Stimulated activated CD4-positive, alpha-beta T cell treated with anti-CD3 and anti-CD28 coated beads, Interleukin-15, amount 100 ng/mL, for 1 hour (primary cell): ENCODE results near the gene IRAG1.
A peak's percentile ranks its signal among the peaks of the same experiment; 100 is the strongest.

ENCODE experiments used
- DNase-seq, 2 donors: peaks; one replicate each; pipeline ENCODE4 v3.0.0-alpha.2; 2020; ENCODE audit warnings: low read depth in 1 of 2, low spot score in 1 of 2

IRAG1 gene

GRCh38 chr11:10693509-10694081, at the start of gene IRAG1:
TSS of gene IRAG1 (minus strand) at chr11:10693755. CDS start at chr11:10693602, 153 bp downstream.
- DNase-seq = no peak

DNA sequence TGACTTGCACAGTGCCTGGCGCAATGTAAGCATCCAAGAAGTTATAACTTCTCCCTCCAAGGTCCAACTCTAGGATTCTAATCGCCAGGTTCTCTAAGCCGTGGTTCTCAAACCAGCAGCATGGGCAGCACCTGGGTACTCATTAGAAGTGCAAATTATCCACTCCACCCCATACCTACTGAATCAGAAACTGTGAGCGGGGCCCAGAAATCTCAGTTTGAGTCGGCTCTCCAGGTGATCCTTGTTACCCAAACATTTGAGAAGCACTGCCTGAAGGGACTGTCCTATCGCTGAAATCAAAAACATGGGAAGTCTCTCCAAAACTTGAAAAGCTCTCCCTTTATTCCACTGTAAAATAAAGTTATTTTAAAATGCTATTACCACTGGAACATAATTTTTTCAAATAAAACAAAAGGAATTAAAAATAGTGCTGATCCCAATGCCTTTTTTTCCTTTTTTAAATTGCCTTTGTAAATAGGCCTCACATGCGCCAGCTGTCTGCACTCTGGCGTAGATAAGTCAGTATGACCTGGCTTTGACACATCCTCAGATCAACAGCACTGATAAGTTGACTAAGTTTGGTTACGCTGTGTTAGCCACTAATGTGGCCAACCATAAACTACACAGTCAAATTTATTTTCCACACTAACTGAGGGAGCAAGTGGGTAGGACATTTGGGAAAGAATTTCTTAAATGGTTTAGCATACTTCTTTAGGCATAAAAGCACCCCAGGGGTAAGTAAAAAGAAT, 49.1 kb upstream of the IRAG1 start:
- DNase-seq = no peak

- peak; percentile 67 to 82 for DNase-seq
Observed at GRCh38 chr11:10735481-10736475, 42.2 kb upstream of the IRAG1 start.

DNA sequence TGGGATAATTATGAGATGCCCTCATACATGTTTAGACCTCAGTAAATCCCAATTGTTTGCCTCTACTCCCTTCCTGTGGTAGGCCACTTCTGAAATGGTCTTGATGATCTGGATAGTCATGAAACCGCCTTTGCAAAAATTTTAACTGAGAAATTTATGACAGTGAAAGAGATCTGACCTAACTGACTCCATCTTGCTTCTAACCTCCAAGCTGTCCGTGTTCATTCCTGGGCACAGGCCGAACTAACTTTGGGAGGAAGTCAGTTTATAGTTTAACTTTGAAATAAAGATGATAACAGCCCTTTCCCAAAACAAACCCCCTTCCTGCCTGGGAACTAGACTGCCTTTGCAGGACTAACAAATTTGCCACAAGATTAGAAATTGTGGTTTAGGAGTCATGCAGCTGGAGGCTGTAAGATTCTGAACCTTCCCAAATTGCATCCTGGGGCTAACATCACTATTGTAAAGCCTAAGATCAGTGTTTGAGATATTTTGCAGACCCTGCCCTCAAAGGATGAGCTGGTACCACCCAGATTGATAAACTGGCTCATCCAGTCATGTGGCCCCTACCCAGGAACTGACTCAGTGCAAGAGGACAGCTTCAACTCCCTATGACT, 37.6 kb upstream of the IRAG1 start:
- no peak for DNase-seq

GRCh38 chr11:10730151-10730550, 36.6 kb upstream of the IRAG1 start:
- no peak for DNase-seq

- DNase-seq = no peak
Observed at GRCh38 chr11:10728789-10729472, 35.4 kb upstream of the IRAG1 start.

DNA sequence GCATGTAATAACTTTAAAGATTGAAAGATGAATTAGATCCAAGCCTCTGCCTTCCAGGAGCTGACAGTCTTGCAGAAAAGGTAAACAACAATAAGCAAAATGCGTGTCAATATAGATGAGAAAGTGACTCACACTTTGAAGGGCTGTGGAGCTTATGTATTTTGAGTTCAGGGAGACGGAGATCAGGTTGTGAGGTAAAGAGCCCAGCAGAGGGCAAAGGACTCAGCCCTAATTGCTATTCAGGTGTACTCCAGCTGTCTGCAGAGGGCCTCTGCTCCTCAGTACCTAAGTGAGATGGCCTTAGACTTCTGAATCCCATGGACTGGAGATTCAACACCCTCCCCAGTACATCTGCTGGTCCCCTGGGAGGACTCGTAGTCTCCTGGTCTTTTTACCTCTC, 34.6 kb upstream of the IRAG1 start:
- DNase-seq = no peak

GRCh38 chr11:10727146-10727851, 33.7 kb upstream of the IRAG1 start:
- no peak for DNase-seq

- DNase-seq = no peak
Observed at GRCh38 chr11:10725907-10726253, 32.3 kb upstream of the IRAG1 start.

GRCh38 chr11:10725114-10725906, 31.8 kb upstream of the IRAG1 start:
- DNase-seq = no peak

GRCh38 chr11:10722307-10722706, 28.8 kb upstream of the IRAG1 start:
- no peak for DNase-seq

DNA sequence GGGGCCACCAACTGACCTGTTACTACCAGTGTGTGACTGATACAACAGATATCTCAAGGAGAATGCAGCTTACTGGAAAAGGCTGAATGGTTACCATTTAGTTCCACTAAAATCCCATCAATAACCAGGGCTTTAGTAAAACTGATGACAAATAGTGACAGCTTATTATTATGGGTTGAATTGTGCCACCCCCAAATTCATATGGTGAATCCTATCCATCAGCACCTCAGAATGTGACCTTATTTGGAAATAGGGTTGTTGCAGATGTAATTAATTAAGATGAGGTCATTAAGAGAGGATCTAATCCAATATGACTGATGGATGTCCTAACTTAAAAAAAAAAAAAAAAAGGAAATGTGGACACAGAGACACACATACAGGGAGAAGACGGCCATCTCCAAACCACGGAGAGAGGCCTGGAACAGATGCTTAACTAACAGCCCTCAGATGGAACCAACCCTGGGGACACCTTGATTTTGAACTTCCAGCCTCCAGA, 27.4 kb upstream of the IRAG1 start:
- DNase-seq = no peak

DNA sequence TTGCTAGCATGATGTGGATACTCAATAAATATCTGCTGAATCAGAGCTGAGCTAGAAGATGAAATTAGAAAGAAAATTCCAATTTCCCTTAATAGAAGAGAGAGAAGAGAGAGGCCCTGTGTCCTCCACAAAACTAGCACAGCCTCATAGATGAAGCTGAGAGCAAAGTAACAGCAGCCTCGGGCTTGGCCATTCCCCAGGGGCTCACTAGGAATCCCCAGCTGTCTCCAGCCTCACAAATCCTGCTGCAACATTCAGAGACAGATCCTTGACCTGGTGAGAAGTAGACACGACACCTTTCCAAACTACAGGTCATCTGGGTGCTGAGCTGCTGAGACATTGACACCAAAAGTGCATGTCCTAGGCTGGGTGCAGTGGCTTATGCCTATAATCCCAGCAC, 26.1 kb upstream of the IRAG1 start:
- no peak for DNase-seq

DNA sequence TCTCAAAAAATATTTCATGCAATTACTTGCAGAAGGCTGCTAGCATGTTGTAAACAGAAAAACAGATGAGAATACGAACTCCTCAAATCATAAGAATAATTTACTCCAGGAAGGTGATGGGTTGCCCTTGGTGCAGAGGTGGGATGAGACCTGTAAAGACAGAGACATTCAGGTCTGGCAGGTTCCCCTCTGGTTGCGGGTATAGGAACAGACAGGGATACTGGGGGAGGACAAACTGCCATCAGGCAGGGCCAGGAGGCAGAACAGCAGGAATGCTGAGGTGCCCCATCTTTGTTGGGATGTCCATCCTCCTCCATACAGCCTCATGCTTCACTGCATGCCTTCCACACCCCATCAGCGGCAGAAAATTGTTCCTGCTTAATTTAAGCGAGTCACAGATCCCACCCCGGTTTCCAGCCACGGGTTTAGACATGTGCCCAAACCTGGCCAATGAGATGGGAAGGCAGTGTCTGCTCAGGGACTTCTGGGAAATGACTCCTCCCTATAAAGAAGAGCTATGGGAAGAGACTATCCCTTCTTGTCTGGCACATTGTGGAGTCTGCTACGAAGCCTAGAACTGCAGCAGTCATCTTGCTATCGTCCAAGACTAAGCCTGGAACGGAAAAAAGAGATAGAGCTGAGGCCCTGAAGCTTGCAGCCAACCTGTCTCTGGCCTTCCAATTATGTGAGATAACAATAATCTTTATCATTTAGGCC, 23.1 kb upstream of the IRAG1 start:
- no peak for DNase-seq

DNA sequence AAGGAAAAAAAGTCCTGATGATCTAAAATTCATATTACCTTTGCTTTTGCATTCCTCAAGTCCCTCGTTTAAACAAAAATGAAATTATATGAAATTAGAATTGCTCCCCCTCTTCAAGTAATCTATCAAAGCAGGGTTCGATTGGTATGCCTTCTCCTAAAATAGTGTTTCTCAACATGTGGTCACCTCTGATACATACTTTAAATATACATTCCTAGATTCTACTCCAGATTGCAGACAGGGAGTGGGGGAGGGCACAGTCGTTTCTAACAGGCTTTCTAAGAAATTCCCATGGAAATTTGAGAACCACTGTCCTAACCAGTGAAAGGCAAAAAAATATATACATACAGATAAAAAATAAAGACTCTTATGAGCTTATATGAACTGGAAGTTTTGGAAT, 22.6 kb upstream of the IRAG1 start:
- no peak for DNase-seq

- DNase-seq = no peak
Observed at GRCh38 chr11:10715571-10715970, 22.0 kb upstream of the IRAG1 start.

- DNase-seq = no peak
Observed at GRCh38 chr11:10709299-10710086, 15.9 kb upstream of the IRAG1 start.

DNA sequence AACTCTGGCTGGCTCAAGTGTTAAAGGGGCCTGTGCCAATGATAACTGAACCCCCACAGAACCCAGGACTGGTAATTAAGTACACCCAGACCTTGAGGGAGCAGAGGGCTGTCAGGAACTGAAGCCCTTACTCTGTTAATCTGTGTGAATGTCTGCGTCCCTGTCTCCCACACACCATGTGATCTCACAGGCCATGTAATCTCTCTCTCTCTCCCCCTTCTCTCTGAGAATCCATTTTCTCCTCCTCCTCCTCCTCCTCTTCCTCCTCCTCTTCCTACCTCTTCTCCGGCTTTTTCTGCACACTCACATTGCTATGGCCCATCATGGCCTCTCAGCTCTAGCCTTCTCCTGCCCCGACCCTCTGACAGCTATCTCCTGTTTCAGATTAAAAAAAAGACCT, 14.6 kb upstream of the IRAG1 start:
- no peak for DNase-seq
